GM10847 (cell line): ENCODE data around the gene NEGR1.

Experiments
- POLR2A ChIP-seq: IDR thresholded peaks from 2 replicates; pipeline ENCODE4 v1.6.1; 2011; ENCODE audit not compliant: insufficient read length; ENCODE audit errors: extremely low read depth

The NEGR1 gene

DNA sequence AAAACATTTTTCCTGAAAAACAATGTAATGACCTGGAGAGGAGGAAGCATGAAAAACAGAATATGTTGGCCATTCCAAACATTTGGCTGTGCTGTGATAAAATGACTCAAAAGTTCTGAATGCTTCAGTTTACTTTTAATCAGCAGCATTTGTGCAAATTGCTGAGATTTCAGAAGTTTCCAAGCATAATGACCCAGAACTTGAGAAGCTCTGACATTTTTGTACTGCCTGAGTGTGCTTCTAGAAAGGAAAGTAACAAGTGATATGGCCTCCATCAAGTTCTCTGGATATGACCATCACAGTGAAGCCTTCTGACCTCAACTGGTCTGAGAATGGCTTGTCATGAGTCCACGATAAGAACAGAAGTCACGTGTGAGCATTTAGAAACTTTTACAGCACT lies 918.1 kb downstream of the NEGR1 start:
- no peak for TF ChIP-seq POLR2A

DNA sequence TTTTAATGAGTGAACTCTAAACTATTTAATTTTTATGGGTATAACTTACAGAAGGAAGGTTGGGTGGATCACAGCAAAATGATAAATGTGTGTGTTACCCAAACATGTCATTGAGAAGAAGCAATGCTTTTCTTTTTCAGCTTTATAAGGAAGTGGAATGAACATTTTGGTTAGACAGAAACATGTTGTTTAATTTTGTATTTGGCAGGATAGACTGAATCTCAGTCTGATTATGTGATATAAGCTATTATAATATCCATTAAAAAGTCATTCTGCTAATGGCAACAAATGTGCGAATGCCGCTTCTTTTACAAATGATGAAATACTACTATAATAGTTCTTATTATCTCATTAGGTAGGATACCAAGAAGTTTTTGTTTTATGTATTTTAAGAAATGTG lies 919.6 kb downstream of the NEGR1 start:
- no peak for TF ChIP-seq POLR2A

DNA sequence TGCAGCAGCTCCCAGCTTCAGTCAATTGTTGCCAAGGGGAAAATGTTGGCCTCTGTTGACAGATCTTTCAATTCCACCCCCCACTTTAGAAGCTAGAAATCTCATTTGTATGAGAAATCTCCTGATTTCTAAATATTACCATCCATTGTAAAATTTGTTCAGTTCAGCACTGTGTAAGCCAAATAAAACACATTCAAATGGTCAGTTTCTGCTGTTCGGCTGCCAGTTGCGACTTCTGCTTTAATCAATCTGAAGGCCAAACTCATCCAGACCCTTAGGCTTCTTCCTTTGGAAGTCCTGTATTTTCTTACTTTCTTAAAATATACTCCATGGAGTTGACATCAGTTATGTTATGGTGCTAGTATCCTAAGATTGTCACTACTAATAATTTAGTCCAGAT lies 920.3 kb downstream of the NEGR1 start:
- no peak for TF ChIP-seq POLR2A

DNA sequence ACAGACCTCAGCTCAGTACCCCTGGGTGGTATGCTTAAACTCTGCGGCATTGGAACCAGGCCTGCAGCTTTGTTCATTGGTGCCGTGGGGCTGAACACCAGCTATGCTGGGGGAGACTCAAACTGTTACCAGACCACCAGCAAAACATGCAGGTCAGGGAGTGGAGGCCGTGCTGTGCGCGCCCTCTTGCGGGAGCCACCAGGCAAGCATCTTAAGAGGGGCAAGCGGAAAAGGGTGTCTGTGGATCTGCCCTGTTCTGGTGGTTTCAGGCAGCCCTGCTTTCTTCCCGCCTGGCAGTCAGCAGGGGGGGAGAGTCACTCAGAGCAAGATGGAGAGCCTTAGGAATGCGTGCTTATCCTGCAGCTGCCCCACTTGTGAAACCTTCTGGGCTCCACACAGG lies 924.6 kb downstream of the NEGR1 start:
- TF ChIP-seq POLR2A, result no peak

DNA sequence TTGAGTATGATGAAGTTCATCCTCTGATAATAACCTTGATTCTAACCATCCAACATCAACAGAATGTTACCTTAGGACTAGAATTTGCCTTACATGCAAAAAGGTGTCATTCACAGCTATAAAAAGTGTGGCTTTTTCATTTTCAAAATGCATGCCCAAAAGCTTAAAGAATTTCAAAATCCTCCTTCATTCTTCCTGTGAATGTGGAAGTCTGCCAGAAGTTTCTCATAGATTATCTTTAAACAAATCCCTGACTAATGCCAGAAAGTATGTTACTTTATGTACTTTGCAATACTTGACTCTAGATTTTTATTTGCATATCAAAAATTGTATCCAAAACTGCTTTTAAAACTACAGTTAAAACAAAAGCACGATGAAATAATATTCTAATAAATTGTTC lies 930.9 kb downstream of the NEGR1 start:
- no peak for TF ChIP-seq POLR2A

GRCh38 chr1:71350805-71351204 lies 931.5 kb downstream of the NEGR1 start:
- TF ChIP-seq POLR2A, result no peak

- TF ChIP-seq POLR2A, result no peak
Measured at GRCh38 chr1:71350330-71350729, 932.0 kb downstream of the NEGR1 start.
